Omental fat pad (tissue), 4 donors: Measurements from ENCODE around the gene RPS29. TPM values are rescaled to one million over a fixed set of nuclear protein-coding genes. Genes with fewer than 3 reads are reported as not detected.

ENCODE experiments used
- ATAC-seq: fragments of 150-250 bp; one replicate; pipeline ENCODE4 v1.9.1; 2016; ENCODE audit warnings: mild to moderate bottlenecking, moderate library complexity; ENCODE audit not compliant: low FRiP score
- DNase-seq: peaks from one replicate; pipeline ENCODE4 v3.0.0-alpha.2; 2019; ENCODE audit warnings: low spot score
- total RNA-seq, 4 donors: library from RNA; depleted of rRNA; stranded (reverse); fragments of >200 nt; gene quantifications; one replicate each; pipeline ENCODE4 v1.1.0, GENCODE V29; 2016
- TF ChIP-seq, protein P1 (sequence below), 3 donors: fragments of 450-650 bp; IDR thresholded peaks; one replicate each; pipeline ENCODE4 v1.5.1; 2016 to 2017; ENCODE audit warnings: antibody characterized with exemption in 3 of 3, mild to moderate bottlenecking in 3 of 3, moderate library complexity in 2 of 3

RPS29 gene
- total RNA-seq, 4 donors from 2014 or later = 4,173 to 10,135 (median 9,095) TPM

DNA sequence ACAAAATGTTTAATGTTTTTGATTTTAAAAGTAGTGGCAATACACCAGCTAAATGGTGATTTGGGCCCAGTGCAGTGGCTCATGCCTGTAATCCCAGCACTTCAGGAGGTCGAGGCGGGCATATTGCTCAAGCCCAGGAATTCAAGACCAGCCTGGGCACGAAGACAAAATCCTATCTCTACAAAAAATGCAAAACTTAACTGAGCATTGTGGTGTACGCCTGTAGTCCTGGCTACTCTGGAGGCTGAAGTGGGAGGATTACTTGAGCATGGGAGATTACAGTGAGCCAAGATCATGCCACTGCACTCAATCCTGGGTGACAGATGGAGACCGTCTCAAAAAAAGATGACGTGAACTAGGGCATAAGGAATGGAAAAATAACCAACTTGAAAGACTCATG lies 29.6 kb upstream of the RPS29 start:
- DNase-seq = no peak
- no peak for ATAC-seq
- TF ChIP-seq, protein P1, sequence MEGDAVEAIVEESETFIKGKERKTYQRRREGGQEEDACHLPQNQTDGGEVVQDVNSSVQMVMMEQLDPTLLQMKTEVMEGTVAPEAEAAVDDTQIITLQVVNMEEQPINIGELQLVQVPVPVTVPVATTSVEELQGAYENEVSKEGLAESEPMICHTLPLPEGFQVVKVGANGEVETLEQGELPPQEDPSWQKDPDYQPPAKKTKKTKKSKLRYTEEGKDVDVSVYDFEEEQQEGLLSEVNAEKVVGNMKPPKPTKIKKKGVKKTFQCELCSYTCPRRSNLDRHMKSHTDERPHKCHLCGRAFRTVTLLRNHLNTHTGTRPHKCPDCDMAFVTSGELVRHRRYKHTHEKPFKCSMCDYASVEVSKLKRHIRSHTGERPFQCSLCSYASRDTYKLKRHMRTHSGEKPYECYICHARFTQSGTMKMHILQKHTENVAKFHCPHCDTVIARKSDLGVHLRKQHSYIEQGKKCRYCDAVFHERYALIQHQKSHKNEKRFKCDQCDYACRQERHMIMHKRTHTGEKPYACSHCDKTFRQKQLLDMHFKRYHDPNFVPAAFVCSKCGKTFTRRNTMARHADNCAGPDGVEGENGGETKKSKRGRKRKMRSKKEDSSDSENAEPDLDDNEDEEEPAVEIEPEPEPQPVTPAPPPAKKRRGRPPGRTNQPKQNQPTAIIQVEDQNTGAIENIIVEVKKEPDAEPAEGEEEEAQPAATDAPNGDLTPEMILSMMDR (IDR thresholded peaks at IDR 0.05) = no peak

DNA sequence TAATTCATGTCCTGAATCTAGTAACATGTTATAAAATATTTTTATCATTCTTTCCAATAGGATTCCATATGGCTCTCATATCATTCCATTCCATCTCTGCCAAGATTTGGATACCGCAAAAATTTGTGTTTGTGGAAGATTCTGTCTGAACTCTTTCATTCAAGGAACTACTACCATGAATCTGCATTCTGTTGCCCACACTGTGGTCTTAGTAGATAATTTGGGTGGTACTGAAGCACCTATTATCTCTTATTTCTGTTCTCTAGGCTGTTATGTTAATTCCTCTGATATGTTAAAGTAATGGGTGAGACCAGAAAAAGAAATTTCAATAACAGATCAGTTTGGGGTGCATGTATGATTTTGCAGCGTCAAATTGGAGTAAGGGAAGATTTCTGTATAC lies 28.0 kb upstream of the RPS29 start:
- ATAC-seq (no peak), DNase-seq (no peak)
- TF ChIP-seq, protein P1 (IDR thresholded peaks at IDR 0.05) = no peak

- DNase-seq = no peak
- TF ChIP-seq, protein P1 (IDR thresholded peaks at IDR 0.05) = no peak
- no peak for ATAC-seq
These were observed 26.5 kb upstream of the RPS29 start for GRCh38 chr14:49612671-49613070.

- ATAC-seq (no peak), DNase-seq (no peak)
- TF ChIP-seq, protein P1 (IDR thresholded peaks at IDR 0.05) = no peak
These were observed 26.1 kb upstream of the RPS29 start for GRCh38 chr14:49612251-49612650.

DNA sequence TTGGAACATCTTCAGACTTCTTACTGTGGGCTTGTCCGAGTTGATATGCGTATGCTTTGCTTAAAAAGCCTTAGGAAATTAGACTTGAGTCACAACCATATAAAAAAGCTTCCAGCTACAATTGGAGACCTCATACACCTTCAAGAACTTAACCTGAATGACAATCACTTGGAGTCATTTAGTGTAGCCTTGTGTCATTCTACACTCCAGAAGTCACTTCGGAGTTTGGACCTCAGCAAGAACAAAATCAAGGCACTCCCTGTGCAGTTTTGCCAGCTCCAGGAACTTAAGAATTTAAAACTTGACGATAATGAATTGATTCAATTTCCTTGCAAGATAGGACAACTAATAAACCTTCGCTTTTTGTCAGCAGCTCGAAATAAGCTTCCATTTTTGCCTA lies 21.4 kb upstream of the RPS29 start:
- DNase-seq = no peak
- TF ChIP-seq, protein P1 (IDR thresholded peaks at IDR 0.05) = no peak
- ATAC-seq = no peak

GRCh38 chr14:49598485-49599300 lies 12.5 kb upstream of the RPS29 start, which contains the start of gene LRR1:
Gene LRR1 (plus strand): TSS chr14:49598940. CDS start chr14:49599021, 81 bp downstream.
- DNase-seq (peak; percentile 64), ATAC-seq (peak; percentile 83)
- TF ChIP-seq, protein P1 (IDR thresholded peaks at IDR 0.05) = no peak

DNA sequence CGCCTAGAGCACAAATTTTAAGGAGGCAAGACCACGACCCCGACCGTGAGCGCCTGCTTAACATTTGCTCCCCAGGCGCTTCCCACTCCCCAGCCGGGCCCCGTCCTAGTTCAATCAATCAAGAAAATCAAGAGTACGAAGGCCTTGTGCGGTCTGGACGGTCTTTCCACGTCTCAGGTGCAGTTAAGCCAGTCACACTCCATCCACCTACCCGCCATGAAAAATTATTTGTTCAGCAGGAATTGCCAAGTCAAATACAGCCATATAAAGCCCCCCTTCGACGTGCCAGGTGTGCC lies 12.0 kb upstream of the RPS29 start:
- TF ChIP-seq, protein P1 (IDR thresholded peaks at IDR 0.05) = no peak
- DNase-seq (no peak), ATAC-seq (peak; percentile 18)
